ENCODE measurements around the gene TMEM61. TPM values are rescaled to one million over a fixed set of nuclear protein-coding genes. Genes with fewer than 3 reads are reported as not detected.

The TMEM61 gene
- total and polyA plus RNA-seq, 2 of the 8 experiments (the other 6 are each of a cell fraction or from before 2014, with no cell fraction given) = 0.54 to 1.4 TPM

GRCh38 chr1:55037733-55038551 is 57.5 kb downstream of the TMEM61 start:
- peak overlapping the region; percentile 36; the same call in 1 of the 2 replicates for H2BK20ac ChIP-seq (ENCODE audit: low read length)
- H3K14ac ChIP-seq (ENCODE audit: insufficient read length) = no peak overlapping the region
- H4K20me1 ChIP-seq (replicated peaks in 1 of 2; ENCODE audit: control insufficient read depth in 1 of 2, insufficient read depth in 2 of 2, low read length in 2 of 2) = peaks cover 0 to 12% of the 10 kb centered on the region in 2 experiments
- H2BK5ac ChIP-seq (ENCODE audit: low read depth, low read length) = no peak overlapping the region
- H4K91ac ChIP-seq (replicated peaks; ENCODE audit: insufficient read length, low read length) = peak overlapping the region; percentile 1
- H3K4me1 ChIP-seq (replicated peaks in 1 of 4; ENCODE audit: control insufficient read depth in 3 of 4, insufficient read depth in 4 of 4, low read length in 3 of 4) = peaks cover 0 to 13% (median 9%) of the 10 kb centered on the region in 4 experiments; a peak in 6 of 7 replicates
- H3K36me3 ChIP-seq (ENCODE audit: control insufficient read depth in 2 of 4, insufficient read depth in 4 of 4, low read length in 3 of 4) = no peaks in the 10 kb centered on the region
- H2BK12ac ChIP-seq (ENCODE audit: low read depth, low read length) = no peak overlapping the region; the same call in 1 of the 2 replicates
- H3K79me2 ChIP-seq (ENCODE audit: control insufficient read depth in 1 of 2, insufficient read depth in 2 of 2, low read length in 2 of 2) = peaks cover 4 to 16% of the 10 kb centered on the region in 2 experiments; a peak in 2 of 4 replicates
- no peak overlapping the region for H3K4me3 ChIP-seq (ENCODE audit: extremely low read depth in 1 of 4, insufficient read depth in 2 of 4, low read depth in 3 of 4, low read length in 4 of 4)
- no peaks in the 10 kb centered on the region; the same call in none of the 2 replicates for H3K79me1 ChIP-seq (ENCODE audit: low read depth, low read length)
- no peak overlapping the region for H2AK5ac ChIP-seq (ENCODE audit: low read depth, low read length)
- no peak overlapping the region for H3K4ac ChIP-seq (replicated peaks; ENCODE audit: insufficient read length, low read depth, low read length)
- H3K9ac ChIP-seq (replicated peaks in 1 of 4; ENCODE audit: extremely low read depth in 1 of 4, low read depth in 3 of 4, low read length in 3 of 4) = no peak overlapping the region
- no peak overlapping the region for H3K4me2 ChIP-seq (ENCODE audit: insufficient read depth in 1 of 2, low read depth in 2 of 2, low read length in 2 of 2)
- H3K56ac ChIP-seq (replicated peaks; ENCODE audit: insufficient read length, low read depth, low read length) = no peak overlapping the region
- no peak overlapping the region for H3K23ac ChIP-seq (ENCODE audit: insufficient read length)
- ChIA-PET POLR2A (ENCODE audit: partially characterized antibody) (interaction anchor here (1.4 kb wide), 1 partner anchor 9 kb away, joined by 5 read pairs; no protein-coding TSS in a partner anchor), CTCF (ENCODE audit: partially characterized antibody) (interaction anchor here (0.8 to 1.9 kb wide), 8 partner anchors 9 to 92 kb away, joined by 3 to 9 read pairs (median 4); no protein-coding TSS in a partner anchor)
- DNase-seq (ENCODE audit: low read depth in 1 of 2, low spot score in 2 of 2) (no peak), FAIRE-seq (no peak)
- no peak overlapping the region for H2BK120ac ChIP-seq (replicated peaks; ENCODE audit: low read depth, low read length)
- no peak overlapping the region for H2BK15ac ChIP-seq (ENCODE audit: low read length)
- H4K8ac ChIP-seq (ENCODE audit: extremely low read depth, insufficient read depth, low read length) = no peak overlapping the region
- H3K18ac ChIP-seq (ENCODE audit: extremely low read depth, low read length) = no peak overlapping the region
- H4K5ac ChIP-seq (ENCODE audit: insufficient read length, low read depth, low read length) = no peak overlapping the region
- H2AFZ ChIP-seq (ENCODE audit: low read length) = no peak overlapping the region
- no peaks in the 10 kb centered on the region for H3K9me3 ChIP-seq (ENCODE audit: insufficient read depth in 2 of 2, low read depth in 1 of 2, low read length in 1 of 2)
- no peak overlapping the region for H3K27ac ChIP-seq (ENCODE audit: low read depth, low read length)
- peaks cover 13% of the 10 kb centered on the region; the same call in 1 of the 2 replicates for H3K23me2 ChIP-seq (ENCODE audit: low read depth, low read length)
- peaks cover 9 to 39% (median 37%) of the 10 kb centered on the region in 4 experiments for H3K27me3 ChIP-seq (replicated peaks in 1 of 4; ENCODE audit: control insufficient read depth in 3 of 4, extremely low read depth in 1 of 4, insufficient read depth in 3 of 4, low read length in 3 of 4)
- WGBS, 2 experiments (ENCODE audit: extremely low coverage in 1 of 2, insufficient coverage in 1 of 2, insufficient read length in 1 of 2, insufficient replicate concordance in 2 of 2, low coverage in 1 of 2, low lambda C conversion rate in 2 of 2, missing lambda C conversion rate in 1 of 2) = 90% methylated on average over 8 of the region's 8 CpGs; no CpG with 5 or more reads in 1 of the 2 experiments
- TF ChIP-seq POU5F1 (IDR thresholded peaks at IDR 0.05; ENCODE audit: low read depth, low read length) (no peak), CBX5 (IDR thresholded peaks at IDR 0.05; ENCODE audit: low read depth, low read length) (no peak), BCL11A (IDR thresholded peaks at IDR 0.05; ENCODE audit: low read depth in 2 of 2, low read length in 2 of 2) (no peak), EGR1 (IDR thresholded peaks at IDR 0.05; ENCODE audit: borderline replicate concordance, low read depth, low read length) (no peak), HDAC6 (IDR thresholded peaks at IDR 0.05; ENCODE audit: low read depth, low read length) (no peak), E2F6 (IDR thresholded peaks at IDR 0.05) (no peak), TEAD4 (IDR thresholded peaks at IDR 0.05; ENCODE audit: low read depth, low read length) (no peak), SAP30 (IDR thresholded peaks at IDR 0.05; ENCODE audit: insufficient read depth, insufficient replicate concordance, low read length) (no peak), NRF1 (IDR thresholded peaks at IDR 0.05; ENCODE audit: low read depth, low read length) (no peak), SP4 (IDR thresholded peaks at IDR 0.05; ENCODE audit: low read length) (no peak), TAF7 (optimal IDR thresholded peaks at IDR 0.05; ENCODE audit: borderline replicate concordance, low read depth, low read length) (no peak)

Measured in H1 (cell line).